GM12878 (cell line): Measurements from ENCODE around the gene RBM19.

ENCODE experiments used
- ESRRA ChIP-seq: IDR thresholded peaks from 2 replicates; pipeline ENCODE4 v1.6.1; 2012; ENCODE audit warnings: mild to moderate bottlenecking, low read length, improper control_type of control experiment
- JUND ChIP-seq: IDR thresholded peaks from 2 replicates; pipeline ENCODE4 v1.6.1; 2012; ENCODE audit warnings: low read depth, mild to moderate bottlenecking, low read length, improper control_type of control experiment, moderate library complexity
- LARP7 ChIP-seq: fragments of 450-650 bp; IDR thresholded peaks from 2 replicates; pipeline ENCODE4 v1.6.1; 2017; ENCODE audit warnings: mild to moderate bottlenecking
- POLR2A ChIP-seq: IDR thresholded peaks from 2 replicates; pipeline ENCODE4 v1.6.1; 2011; ENCODE audit warnings: low read depth, mild to moderate bottlenecking, low read length
- POLR2AphosphoS2 ChIP-seq: IDR thresholded peaks from 2 replicates; pipeline ENCODE4 v1.6.1; 2011; ENCODE audit warnings: low read depth, mild to moderate bottlenecking, low read length, improper control_type of control experiment, moderate library complexity
- POLR2AphosphoS5 ChIP-seq: IDR thresholded peaks from 2 replicates; pipeline ENCODE4 v1.6.1; 2011; ENCODE audit warnings: mild to moderate bottlenecking, low read length, inconsistent platforms
- RAD21 ChIP-seq: IDR thresholded peaks from 2 replicates; pipeline ENCODE4 v1.6.1; 2011; ENCODE audit warnings: mild to moderate bottlenecking, low read depth, low read length, moderate library complexity; ENCODE audit not compliant: insufficient read depth
- RELA ChIP-seq: fragments of 450-650 bp; IDR thresholded peaks from 2 replicates; pipeline ENCODE4 v1.8.0; 2014; ENCODE audit warnings: borderline replicate concordance; ENCODE audit not compliant: partially characterized antibody
- REST ChIP-seq: IDR thresholded peaks from 2 replicates; pipeline ENCODE4 v1.6.1; 2012; ENCODE audit warnings: mild to moderate bottlenecking, low read depth, low read length
- SRF ChIP-seq, 2 experiments: IDR thresholded peaks; 2 replicates each; pipeline ENCODE4 v1.6.1; 2011; ENCODE audit warnings: low read depth in 2 of 2, low read length in 2 of 2, mild to moderate bottlenecking in 1 of 2, moderate library complexity in 1 of 2
- YY1 ChIP-seq: IDR thresholded peaks from 2 replicates; pipeline ENCODE4 v1.6.1; 2011; ENCODE audit warnings: low read depth, mild to moderate bottlenecking, low read length
- ZSCAN29 ChIP-seq: fragments of 450-650 bp; IDR thresholded peaks from 2 replicates; pipeline ENCODE4 v1.6.1; 2017; ENCODE audit warnings: mild to moderate bottlenecking, moderate library complexity

GRCh38 chr12:113911971-113912759, 54.0 kb downstream of the RBM19 start:
- TF ChIP-seq JUND (no peak), SRF (IDR thresholded peaks at IDR 0.05; ENCODE audit: low read depth in 2 of 2, low read length in 2 of 2) (no peak), ESRRA (no peak), POLR2AphosphoS5 (no peak), POLR2AphosphoS2 (no peak), RAD21 (no peak), LARP7 (no peak), YY1 (no peak), ZSCAN29 (no peak), REST (no peak), POLR2A (no peak), RELA (no peak)
